GM18520 (cell line): ENCODE data around the gene WLS.
A peak's percentile ranks its signal among the peaks of the same experiment; 100 is the strongest.
"Not testable (repeated sequence)": the region's sequence is repeated elsewhere in the genome, so short reads cannot be mapped to it uniquely, and the experiment has no call there.

Experiments
- ATAC-seq: cut with Tn5 transposase; IDR thresholded peaks from one replicate; pipeline ENCODE4 v1.9.1; 2021; ENCODE audit not compliant: unreplicated experiment

WLS gene

GRCh38 chr1:68168545-68169171, 63.7 kb downstream of the WLS start:
- ATAC-seq, result no peak

GRCh38 chr1:68167211-68167610, 65.1 kb downstream of the WLS start:
- ATAC-seq, result no peak

DNA sequence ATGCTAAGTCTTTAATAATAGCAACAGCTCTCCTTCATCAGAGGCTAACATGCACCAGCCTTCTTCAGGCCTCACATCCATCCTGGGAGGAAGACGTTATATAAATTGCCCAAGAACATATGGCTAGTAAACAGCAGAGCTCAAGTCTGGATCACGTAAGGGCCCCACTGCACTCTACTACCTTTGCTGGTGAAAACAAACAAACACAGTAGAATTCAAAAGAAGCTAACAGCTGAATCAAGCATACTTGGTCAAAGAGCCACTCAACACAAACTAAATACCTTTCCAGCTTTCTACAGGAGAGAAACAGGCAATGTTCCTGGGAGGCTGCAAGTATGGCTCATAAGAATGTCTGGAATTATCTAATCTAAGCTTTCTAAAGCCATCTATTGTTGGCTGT, 66.0 kb downstream of the WLS start:
- no peak for ATAC-seq

- no peak for ATAC-seq
These were observed 66.7 kb downstream of the WLS start for GRCh38 chr1:68165665-68166064.

GRCh38 chr1:68164918-68165317, 67.4 kb downstream of the WLS start:
- ATAC-seq, result no peak

- no peak for ATAC-seq
These were observed 69.1 kb downstream of the WLS start for GRCh38 chr1:68163220-68163619.

GRCh38 chr1:68162761-68163160, 69.6 kb downstream of the WLS start:
- ATAC-seq, result no peak

- not testable (repeated sequence) for ATAC-seq
These were observed 70.7 kb downstream of the WLS start for GRCh38 chr1:68161672-68162071.

DNA sequence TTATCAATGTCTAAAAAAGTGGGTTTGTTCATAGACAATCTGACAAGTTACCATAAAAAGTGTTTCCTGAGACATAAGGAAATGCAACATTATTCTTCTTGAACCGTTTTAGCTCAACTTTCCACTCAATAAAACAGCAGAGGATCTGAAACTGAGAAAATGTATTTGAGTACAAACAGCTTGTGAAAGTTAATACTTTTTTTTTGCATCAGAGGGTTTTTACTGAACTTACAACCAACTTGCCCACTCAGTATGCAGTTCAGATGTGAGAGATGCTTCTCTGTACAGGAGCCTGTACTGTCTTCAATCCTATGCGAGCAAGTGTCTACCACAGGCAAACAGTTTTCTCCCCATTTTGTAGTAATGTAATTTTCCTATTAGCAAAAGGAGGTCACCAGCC, 71.4 kb downstream of the WLS start:
- ATAC-seq, result peak; percentile 53

DNA sequence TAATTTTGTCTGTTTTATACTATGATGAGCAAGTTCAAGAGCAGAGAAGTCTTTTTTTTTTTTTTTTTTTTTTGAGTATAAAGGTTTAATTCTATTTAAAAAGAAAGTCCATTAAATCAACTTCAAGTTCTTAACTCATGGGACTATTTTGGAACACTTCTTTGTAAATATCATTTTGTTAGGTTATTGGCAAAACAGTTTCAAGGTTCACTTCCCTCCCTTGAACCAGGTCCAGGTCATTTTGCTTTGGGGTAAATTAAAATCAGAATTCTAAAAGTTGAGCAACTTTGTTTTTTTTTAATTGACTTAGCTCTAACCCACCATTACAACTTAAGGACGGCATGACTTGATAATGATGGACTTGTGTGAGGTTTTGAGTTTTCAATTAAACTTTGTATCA, 72.3 kb downstream of the WLS start:
- ATAC-seq, result no peak

DNA sequence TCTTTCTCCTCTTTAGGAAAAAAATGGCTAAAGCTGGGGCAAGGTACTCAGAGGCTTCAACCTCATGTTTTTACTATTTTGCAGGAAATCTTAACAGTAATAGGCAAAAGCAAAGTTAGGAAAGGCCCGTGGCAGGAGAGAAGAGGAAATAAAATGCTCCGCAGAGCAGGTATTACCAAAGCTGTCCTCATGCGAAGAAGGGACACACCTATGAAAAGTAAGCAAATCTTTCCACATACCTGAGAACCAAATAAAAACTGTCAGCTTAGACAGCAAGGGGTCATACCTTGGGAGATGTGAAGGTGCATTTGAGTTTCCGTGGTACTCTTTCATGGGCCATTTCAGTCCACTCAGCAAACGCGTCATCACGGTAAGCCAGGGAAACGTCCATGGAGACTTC, 73.5 kb downstream of the WLS start:
- ATAC-seq, result no peak

- ATAC-seq, result no peak
These were observed 74.9 kb downstream of the WLS start for GRCh38 chr1:68157416-68157815.

DNA sequence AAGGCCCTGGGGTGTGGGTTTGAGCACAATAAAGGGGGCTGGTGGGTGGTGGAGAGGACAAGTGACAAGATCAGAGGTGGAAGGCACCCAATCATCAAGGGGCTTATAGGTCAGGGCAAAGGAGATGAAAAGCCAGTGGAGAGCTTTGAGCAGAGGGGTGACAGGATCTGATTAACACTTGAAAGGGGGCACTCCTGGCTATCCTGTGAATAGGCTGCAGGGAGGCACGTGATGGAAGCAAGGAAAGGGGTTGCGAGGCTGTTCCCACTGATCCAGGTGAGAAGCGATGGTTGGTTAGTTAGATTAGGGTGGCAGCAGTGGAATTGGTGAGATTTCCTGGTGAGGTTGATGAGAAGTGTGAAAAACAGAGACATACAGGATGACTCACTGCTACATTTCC, 80.6 kb downstream of the WLS start:
- ATAC-seq, result no peak

DNA sequence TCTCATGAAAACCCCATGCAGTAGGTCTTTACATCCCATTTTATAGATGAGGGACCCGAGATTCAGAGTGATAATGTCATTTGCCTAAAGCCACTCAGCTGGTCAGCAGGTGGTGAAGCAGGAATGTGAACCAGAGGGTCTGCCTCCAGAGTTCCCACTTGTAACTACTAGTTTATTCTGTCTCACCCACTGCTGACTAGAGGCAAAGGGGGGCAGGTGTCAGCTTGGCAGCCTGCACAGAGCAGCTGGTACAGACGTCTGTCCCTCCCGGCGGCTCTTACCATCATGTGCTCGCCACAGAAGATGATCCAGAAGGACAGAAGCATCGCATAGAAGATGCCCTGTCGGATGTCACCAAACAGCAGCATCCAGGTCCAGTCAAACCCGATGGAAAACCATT, 82.4 kb downstream of the WLS start:
- ATAC-seq, result no peak

GRCh38 chr1:68149110-68149798, 83.1 kb downstream of the WLS start:
- no peak for ATAC-seq

GRCh38 chr1:68148631-68149030, 83.7 kb downstream of the WLS start:
- no peak for ATAC-seq

DNA sequence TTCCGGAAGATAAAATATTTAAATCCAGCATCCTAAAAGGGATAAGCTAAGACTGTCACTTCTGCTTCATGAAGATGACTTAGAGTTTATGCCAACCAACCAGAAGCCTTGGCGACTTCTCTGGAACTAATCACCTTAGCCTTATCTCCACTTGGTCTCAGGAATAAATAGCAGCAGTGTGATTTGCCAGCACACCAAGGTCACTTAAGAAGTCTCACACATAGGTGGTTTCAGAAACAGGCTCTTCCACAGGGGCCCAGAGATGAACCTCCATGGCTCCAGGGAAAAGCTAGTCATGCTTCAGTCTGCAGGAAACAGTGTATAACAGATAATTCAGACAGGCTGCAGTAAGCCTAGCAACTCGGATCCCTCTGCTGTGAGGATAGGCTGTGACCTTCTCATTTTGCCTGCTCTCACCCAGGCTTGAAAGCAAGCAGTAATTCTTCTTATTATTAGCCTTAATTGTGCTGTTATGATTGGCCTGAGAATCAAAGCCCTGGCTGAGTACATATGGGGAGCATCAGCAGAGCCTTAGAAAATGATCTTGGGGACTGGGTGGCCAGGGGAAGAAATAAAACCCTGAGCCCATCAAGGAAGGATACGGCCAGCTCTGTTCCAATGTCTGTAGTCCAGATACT, 84.7 kb downstream of the WLS start:
- no peak for ATAC-seq

- ATAC-seq, result no peak
These were observed 86.8 kb downstream of the WLS start for GRCh38 chr1:68145418-68146126.

GRCh38 chr1:68144856-68145255, 87.5 kb downstream of the WLS start:
- no peak for ATAC-seq

DNA sequence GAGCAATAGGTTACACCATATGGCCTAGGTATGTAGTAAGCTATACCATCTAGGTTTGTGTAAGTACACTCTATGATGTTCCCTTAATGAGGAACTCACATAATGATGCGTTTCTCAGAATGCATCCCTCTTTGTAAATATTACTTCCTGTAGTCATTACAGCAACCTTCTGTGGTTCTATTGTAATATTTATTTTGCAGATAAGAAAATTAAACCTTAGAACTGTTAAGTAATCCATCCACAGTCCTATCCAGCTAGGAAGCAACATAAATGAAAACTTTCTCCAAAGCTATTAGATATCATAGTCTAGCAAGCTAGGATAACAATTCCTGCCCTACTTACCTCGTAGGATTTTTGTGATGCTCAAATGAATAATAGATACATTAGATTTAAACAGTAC, 88.7 kb downstream of the WLS start:
- no peak for ATAC-seq

DNA sequence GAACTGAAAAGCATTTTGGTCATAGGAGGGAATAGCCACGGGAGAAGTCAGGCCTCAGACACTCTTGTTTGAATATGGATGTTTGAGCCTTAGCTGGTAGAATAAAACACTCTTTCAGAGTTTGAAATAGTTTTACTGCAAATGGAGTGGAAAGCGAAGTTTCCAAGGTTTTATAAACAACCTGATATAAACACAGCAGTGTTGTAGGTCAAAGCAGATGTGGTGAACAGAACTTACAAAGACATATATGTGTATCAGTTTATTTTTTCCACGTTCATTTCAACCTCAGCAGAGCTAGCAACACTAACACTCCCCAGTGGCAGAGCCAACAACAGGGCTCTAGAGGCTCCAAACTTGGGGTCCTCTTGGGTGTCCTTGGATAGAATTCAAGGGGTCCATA, 89.9 kb downstream of the WLS start:
- no peak for ATAC-seq

DNA sequence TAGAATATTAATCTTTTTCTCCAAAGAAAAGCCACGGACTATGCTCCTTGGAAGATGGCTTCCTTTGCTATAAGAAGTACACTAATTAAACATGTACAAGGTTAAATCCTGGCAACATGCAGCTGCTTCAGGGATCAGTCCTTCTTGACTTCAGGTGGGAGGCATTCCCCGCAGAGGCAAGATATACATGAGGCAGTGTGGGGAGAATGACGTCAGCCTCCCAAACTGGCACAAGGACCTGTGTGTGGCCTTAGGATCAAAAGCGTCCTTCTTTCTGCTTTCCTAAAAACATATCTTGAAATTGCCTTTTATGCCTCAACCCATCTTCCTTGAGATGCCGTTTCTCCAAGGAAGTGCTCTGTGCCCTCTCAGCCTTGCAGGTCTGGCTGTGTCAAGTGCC, 90.3 kb downstream of the WLS start:
- ATAC-seq, result no peak
